Testis (tissue), 3 donors: Measurements from ENCODE around the gene SLC35G1. TPM values are rescaled to one million over a fixed set of nuclear protein-coding genes. Genes with fewer than 3 reads are reported as not detected.

ENCODE experiments used
- DNase-seq: peaks from one replicate; pipeline ENCODE4 v3.0.0-alpha.2; 2019
- H3K27ac ChIP-seq, 2 donors: fragments of 200-600 bp; sonication (generic); one replicate each; pipeline ENCODE4 v1.5.1; 2019
- H3K27me3 ChIP-seq: fragments of 200-600 bp; sonication (generic); one replicate; pipeline ENCODE4 v1.5.1; 2019
- H3K36me3 ChIP-seq: fragments of 200-600 bp; sonication (generic); one replicate; pipeline ENCODE4 v1.5.1; 2017; ENCODE audit warnings: low read depth; ENCODE audit errors: missing control alignments
- H3K4me1 ChIP-seq: fragments of 200-600 bp; sonication (generic); one replicate; pipeline ENCODE4 v1.5.1; 2019
- H3K4me3 ChIP-seq, 2 donors: fragments of 200-600 bp; sonication (generic); one replicate each; pipeline ENCODE4 v1.5.1; 2017 to 2019
- H3K9me3 ChIP-seq: fragments of 200-600 bp; sonication (generic); one replicate; pipeline ENCODE4 v1.5.1; 2017
- CTCF ChIP-seq, 3 experiments: fragments of 450-650 bp in 2 of 3; fragments of 200-600 bp in 1 of 3; sonication (generic) in 1 of 3; IDR thresholded peaks; one replicate each; pipeline ENCODE4 v1.5.1; 2016 to 2019; ENCODE audit warnings: antibody characterized with exemption in 3 of 3, mild to moderate bottlenecking in 2 of 3, moderate library complexity in 1 of 3
- POLR2A ChIP-seq: fragments of 450-650 bp; IDR thresholded peaks from one replicate; pipeline ENCODE4 v1.6.1; 2017; ENCODE audit warnings: antibody characterized with exemption, mild to moderate bottlenecking, moderate library complexity
- WGBS, 2 donors: methylation state at CpG; one replicate each; pipeline ENCODE4 v1.1.5; 2018; 5-methylcytosine and 5-hydroxymethylcytosine counted together
- intact Hi-C: fragments of 100-400 bp; cut with DNase I; formaldehyde crosslinking; loops from one replicate; pipeline ENCODE4 v1.15.1; 2023; ENCODE audit warnings: low total_unique reads
- polyA plus RNA-seq: library from polyadenylated mRNA; stranded (reverse); fragments of 350-450 nt; fragmentation: Illumina TruSeq; extraction: RNeasy Lipid Tissue Mini Kit (QIAGEN cat#74804); gene quantifications from one replicate; pipeline ENCODE4 v1.2.3, GENCODE V29; 2014; ENCODE audit warnings: low read depth, low replicate concordance; ENCODE audit not compliant: insufficient read depth
- total RNA-seq, 2 donors: library from RNA; depleted of rRNA; stranded (reverse); fragments of >200 nt; gene quantifications; one replicate each; pipeline ENCODE4 v1.2.3, GENCODE V29; 2016

The SLC35G1 gene
- total and polyA plus RNA-seq, 3 donors from 2014 or later = 8.8 to 13.9 (median 9.8) TPM

- Histone ChIP-seq H3K27me3 (no peaks in the 10 kb centered on the region), H3K4me3 (no peak overlapping the region), H3K27ac (no peak overlapping the region), H3K4me1 (no peaks in the 10 kb centered on the region), H3K9me3 (no peaks in the 10 kb centered on the region), H3K36me3 (no peaks in the 10 kb centered on the region)
- WGBS, 2 donors = 79 to 96% methylated on average over 2 of the region's 2 CpGs
- DNase-seq = no peak
- intact Hi-C loops = no loop called here
- TF ChIP-seq CTCF (IDR thresholded peaks at IDR 0.05) (no peak), POLR2A (no peak)
These were observed 22.0 kb upstream of the SLC35G1 start for GRCh38 chr10:93871671-93872204.

GRCh38 chr10:93872375-93873158, 21.2 kb upstream of the SLC35G1 start:
- TF ChIP-seq POLR2A = no peak
- no peak for TF ChIP-seq CTCF (IDR thresholded peaks at IDR 0.05)
- no peak overlapping the region for H3K4me3 ChIP-seq
- H3K4me1 ChIP-seq = no peaks in the 10 kb centered on the region
- DNase-seq = no peak
- no peaks in the 10 kb centered on the region for H3K27me3 ChIP-seq
- no peaks in the 10 kb centered on the region for H3K9me3 ChIP-seq
- 88 to 93% methylated on average over 2 of the region's 2 CpGs for WGBS, 2 donors
- no peak overlapping the region for H3K27ac ChIP-seq
- intact Hi-C loops = no loop called here
- H3K36me3 ChIP-seq = no peaks in the 10 kb centered on the region

DNA sequence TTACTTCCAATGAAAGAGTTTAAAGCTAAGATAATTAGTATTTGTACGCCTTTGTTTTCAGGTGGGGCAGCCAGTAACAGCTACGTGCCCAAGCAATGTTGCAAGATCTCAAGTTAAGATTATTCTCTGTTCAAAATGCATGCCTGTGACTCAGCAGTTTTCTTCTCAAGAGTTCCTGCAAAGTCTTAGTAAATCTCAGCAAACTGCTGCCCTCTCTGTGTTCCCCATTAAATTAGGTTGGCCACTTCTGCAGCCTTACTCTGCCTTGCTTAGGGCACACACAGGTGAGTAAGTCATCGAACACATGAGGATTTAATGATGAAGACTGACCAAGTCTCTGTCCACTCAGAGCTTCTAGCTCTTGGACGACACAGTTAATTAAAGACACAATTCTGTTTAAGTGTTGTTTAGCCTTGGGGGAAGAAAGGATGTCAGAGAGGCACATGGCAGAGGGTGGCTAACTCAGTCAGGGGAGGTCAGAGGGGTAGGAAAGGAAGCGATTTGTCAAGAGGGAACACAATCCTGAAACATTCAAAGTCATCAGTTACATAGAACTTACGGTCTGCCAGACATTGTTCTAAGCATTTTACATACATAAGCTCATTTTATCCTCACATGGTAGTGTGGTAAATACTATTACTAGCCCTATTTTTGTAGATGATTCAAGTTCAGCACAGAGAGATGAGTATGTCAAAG, 20.2 kb upstream of the SLC35G1 start:
- DNase-seq = no peak
- no peaks in the 10 kb centered on the region for H3K4me1 ChIP-seq
- 67 to 73% methylated on average over 6 of the region's 6 CpGs for WGBS, 2 donors
- no peaks in the 10 kb centered on the region for H3K36me3 ChIP-seq
- no peak overlapping the region for H3K27ac ChIP-seq
- H3K27me3 ChIP-seq = no peaks in the 10 kb centered on the region
- H3K9me3 ChIP-seq = no peaks in the 10 kb centered on the region
- intact Hi-C loops = no loop called here
- no peak overlapping the region for H3K4me3 ChIP-seq
- TF ChIP-seq CTCF (IDR thresholded peaks at IDR 0.05) (no peak), POLR2A (no peak)

GRCh38 chr10:93874309-93875031, 19.3 kb upstream of the SLC35G1 start:
- no peak overlapping the region for H3K4me3 ChIP-seq
- no peaks in the 10 kb centered on the region for H3K27me3 ChIP-seq
- no peak for TF ChIP-seq CTCF (IDR thresholded peaks at IDR 0.05)
- TF ChIP-seq POLR2A = no peak
- H3K36me3 ChIP-seq = no peaks in the 10 kb centered on the region
- intact Hi-C loops = no loop called here
- no peak for DNase-seq
- H3K27ac ChIP-seq = no peak overlapping the region
- 58 to 62% methylated on average over 3 of the region's 3 CpGs for WGBS, 2 donors
- H3K9me3 ChIP-seq = no peaks in the 10 kb centered on the region
- no peaks in the 10 kb centered on the region for H3K4me1 ChIP-seq
